ENCODE measurements around the gene DEUP1.

DNA sequence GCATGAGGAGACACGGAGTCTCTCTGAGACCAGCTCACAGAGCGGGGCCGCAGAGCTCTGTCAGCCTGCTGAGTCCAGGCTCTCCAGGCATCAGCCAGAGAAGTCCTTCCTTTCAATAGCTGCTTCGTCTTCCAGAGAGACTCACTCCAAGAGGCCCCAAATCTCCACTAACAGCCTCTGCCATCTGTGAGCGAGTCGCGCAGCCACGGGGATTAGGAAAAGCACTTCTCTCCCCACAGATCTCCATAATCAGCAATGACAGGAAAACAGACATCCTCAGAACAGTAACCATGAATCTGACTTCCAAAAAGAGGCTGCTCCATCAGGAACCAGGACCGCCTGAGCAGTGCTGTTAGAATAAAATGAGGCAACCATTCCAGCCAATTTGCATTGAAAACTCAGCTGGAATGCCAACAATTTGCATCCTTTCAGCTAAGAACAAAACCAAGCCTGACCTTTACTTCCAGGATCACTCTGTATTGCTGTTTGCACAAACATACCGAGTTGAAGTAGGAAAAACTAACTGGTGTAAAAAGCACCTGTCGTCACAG, 147.2 kb downstream of the DEUP1 start:
- TF ChIP-seq, protein P1, sequence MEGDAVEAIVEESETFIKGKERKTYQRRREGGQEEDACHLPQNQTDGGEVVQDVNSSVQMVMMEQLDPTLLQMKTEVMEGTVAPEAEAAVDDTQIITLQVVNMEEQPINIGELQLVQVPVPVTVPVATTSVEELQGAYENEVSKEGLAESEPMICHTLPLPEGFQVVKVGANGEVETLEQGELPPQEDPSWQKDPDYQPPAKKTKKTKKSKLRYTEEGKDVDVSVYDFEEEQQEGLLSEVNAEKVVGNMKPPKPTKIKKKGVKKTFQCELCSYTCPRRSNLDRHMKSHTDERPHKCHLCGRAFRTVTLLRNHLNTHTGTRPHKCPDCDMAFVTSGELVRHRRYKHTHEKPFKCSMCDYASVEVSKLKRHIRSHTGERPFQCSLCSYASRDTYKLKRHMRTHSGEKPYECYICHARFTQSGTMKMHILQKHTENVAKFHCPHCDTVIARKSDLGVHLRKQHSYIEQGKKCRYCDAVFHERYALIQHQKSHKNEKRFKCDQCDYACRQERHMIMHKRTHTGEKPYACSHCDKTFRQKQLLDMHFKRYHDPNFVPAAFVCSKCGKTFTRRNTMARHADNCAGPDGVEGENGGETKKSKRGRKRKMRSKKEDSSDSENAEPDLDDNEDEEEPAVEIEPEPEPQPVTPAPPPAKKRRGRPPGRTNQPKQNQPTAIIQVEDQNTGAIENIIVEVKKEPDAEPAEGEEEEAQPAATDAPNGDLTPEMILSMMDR (IDR thresholded peaks at IDR 0.05; ENCODE audit: low read length) = no peak
- no peak for TF ChIP-seq EZH2 (IDR thresholded peaks at IDR 0.05; ENCODE audit: borderline replicate concordance, low read length)
